C4-2B (cell line): ENCODE measurements around the gene CYP3A7.

Experiments used
- CTCF ChIP-seq: fragments of 450-650 bp; conservative IDR thresholded peaks from 2 replicates; pipeline ENCODE4 v1.5.1; 2017; ENCODE audit warnings: mild to moderate bottlenecking
- ZFX ChIP-seq: fragments of 450-650 bp; IDR thresholded peaks from 2 replicates; pipeline ENCODE4 v1.6.1; 2017

- TF ChIP-seq CTCF (no peak), ZFX (no peak)
Observed at GRCh38 chr7:99755085-99755484, 20.1 kb upstream of the CYP3A7 start.
